Loucy (cell line): ENCODE data around the gene CLPSL2.

Source experiments
- EZH2phosphoT487 ChIP-seq: fragments of 200-600 bp; IDR thresholded peaks from 2 replicates; pipeline ENCODE4 v1.6.1; 2018; ENCODE audit warnings: antibody characterized with exemption, mild to moderate bottlenecking, moderate library complexity, borderline replicate concordance
- TF ChIP-seq, protein P1 (sequence below): fragments of 200-600 bp; sonication (generic); conservative IDR thresholded peaks from 2 replicates; pipeline ENCODE4 v1.5.1; 2014; ENCODE audit warnings: mild to moderate bottlenecking, antibody characterized with exemption, low read length

DNA sequence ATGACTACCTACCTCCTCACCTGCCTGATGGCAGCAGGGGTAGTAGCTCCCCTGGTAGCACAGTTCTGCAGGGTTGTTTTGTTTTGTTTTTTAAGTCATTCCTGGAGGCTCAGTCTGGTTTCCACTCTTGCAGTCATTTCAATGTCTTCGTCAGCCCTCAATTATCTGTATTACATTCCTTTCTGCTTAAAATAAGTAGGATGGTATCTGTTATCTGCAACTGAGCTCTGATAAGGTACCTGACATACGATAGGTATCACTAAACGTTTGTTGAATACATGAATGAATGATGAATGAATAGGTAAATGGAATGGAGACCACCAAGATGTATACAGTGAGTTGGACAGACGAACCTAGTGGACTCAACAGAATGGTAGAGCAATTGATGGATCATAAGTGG is 7.2 kb upstream of the CLPSL2 start:
- TF ChIP-seq, protein P1, sequence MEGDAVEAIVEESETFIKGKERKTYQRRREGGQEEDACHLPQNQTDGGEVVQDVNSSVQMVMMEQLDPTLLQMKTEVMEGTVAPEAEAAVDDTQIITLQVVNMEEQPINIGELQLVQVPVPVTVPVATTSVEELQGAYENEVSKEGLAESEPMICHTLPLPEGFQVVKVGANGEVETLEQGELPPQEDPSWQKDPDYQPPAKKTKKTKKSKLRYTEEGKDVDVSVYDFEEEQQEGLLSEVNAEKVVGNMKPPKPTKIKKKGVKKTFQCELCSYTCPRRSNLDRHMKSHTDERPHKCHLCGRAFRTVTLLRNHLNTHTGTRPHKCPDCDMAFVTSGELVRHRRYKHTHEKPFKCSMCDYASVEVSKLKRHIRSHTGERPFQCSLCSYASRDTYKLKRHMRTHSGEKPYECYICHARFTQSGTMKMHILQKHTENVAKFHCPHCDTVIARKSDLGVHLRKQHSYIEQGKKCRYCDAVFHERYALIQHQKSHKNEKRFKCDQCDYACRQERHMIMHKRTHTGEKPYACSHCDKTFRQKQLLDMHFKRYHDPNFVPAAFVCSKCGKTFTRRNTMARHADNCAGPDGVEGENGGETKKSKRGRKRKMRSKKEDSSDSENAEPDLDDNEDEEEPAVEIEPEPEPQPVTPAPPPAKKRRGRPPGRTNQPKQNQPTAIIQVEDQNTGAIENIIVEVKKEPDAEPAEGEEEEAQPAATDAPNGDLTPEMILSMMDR, result no peak
- TF ChIP-seq EZH2phosphoT487, result no peak
